ENCODE data around the gene DCXR. TPM values are rescaled to one million over a fixed set of nuclear protein-coding genes. Genes with fewer than 3 reads are reported as not detected.
"Not testable (repeated sequence)": the region's sequence is repeated elsewhere in the genome, so short reads cannot be mapped to it uniquely, and the experiment has no call there.

The DCXR gene
- total RNA-seq, 1 donor from 2014 or later: 51.8 TPM

- DNase-seq (ENCODE audit: low read depth, low spot score): no peak
Observed at GRCh38 chr17:82039695-82040299, 2.3 kb upstream of the DCXR start.

- DNase-seq (ENCODE audit: low read depth, low spot score): not testable (repeated sequence)
Observed at GRCh38 chr17:82038796-82039409, 1.4 kb upstream of the DCXR start.

GRCh38 chr17:82037889-82038195 lies 345 bp upstream of the DCXR start:
- no peak for DNase-seq (ENCODE audit: low read depth, low spot score)

- DNase-seq (ENCODE audit: low read depth, low spot score): no peak
Observed at GRCh38 chr17:82036634-82037091, 834 bp downstream of the DCXR start.

GRCh38 chr17:82035956-82036633 lies 1.4 kb downstream of the DCXR start:
- DNase-seq (ENCODE audit: low read depth, low spot score): no peak

GRCh38 chr17:82035488-82035887 lies 2.0 kb downstream of the DCXR start:
- no peak for DNase-seq (ENCODE audit: low read depth, low spot score)

- DNase-seq (ENCODE audit: low read depth, low spot score): no peak
Observed at GRCh38 chr17:82034371-82035011, 3.0 kb downstream of the DCXR start.

GRCh38 chr17:82033359-82034085 lies 4.0 kb downstream of the DCXR start:
- no peak for DNase-seq (ENCODE audit: low read depth, low spot score)

- DNase-seq (ENCODE audit: low read depth, low spot score): no peak
Observed at GRCh38 chr17:82031885-82032627, 5.4 kb downstream of the DCXR start.

GRCh38 chr17:82031303-82031884 lies 6.1 kb downstream of the DCXR start, which contains the start of gene RAC3:
Gene RAC3, plus strand, starts transcription at chr17:82031678. Its CDS starts 84 bp downstream, at chr17:82031762.
- DNase-seq (ENCODE audit: low read depth, low spot score): no peak

GRCh38 chr17:82030470-82031302 lies 6.8 kb downstream of the DCXR start:
- peak; percentile 54 for DNase-seq (ENCODE audit: low read depth, low spot score)

GRCh38 chr17:82029990-82030469 lies 7.5 kb downstream of the DCXR start:
- DNase-seq (ENCODE audit: low read depth, low spot score): no peak

- no peak for DNase-seq (ENCODE audit: low read depth, low spot score)
Observed at GRCh38 chr17:82029391-82029790, 8.1 kb downstream of the DCXR start.

GRCh38 chr17:82028966-82029365 lies 8.5 kb downstream of the DCXR start:
- no peak for DNase-seq (ENCODE audit: low read depth, low spot score)

- no peak for DNase-seq (ENCODE audit: low read depth, low spot score)
Observed at GRCh38 chr17:82028246-82028645, 9.3 kb downstream of the DCXR start.

GRCh38 chr17:82025401-82026107 lies 11.9 kb downstream of the DCXR start:
- DNase-seq (ENCODE audit: low read depth, low spot score): no peak

GRCh38 chr17:82024859-82025258 lies 12.6 kb downstream of the DCXR start:
- no peak for DNase-seq (ENCODE audit: low read depth, low spot score)

GRCh38 chr17:82023447-82024241 lies 13.9 kb downstream of the DCXR start:
- DNase-seq (ENCODE audit: low read depth, low spot score): no peak
